TTC549 (cell line): ENCODE results near the gene EXOC7.

Source experiments
- FAIRE-seq: peaks from 2 replicates; lab custom pipeline; 2012; peaks lifted over from hg19 to GRCh38; lab: Jason Lieb, UNC

The EXOC7 gene

GRCh38 chr17:76103274-76104139 lies at the start of gene EXOC7:
Gene EXOC7, minus strand, starts transcription at chr17:76103787. Its CDS starts 95 bp downstream, at chr17:76103692.
- FAIRE-seq: no peak

- FAIRE-seq: no peak
These were observed 49.6 kb upstream of the EXOC7 start for GRCh38 chr17:76153202-76153601.

- FAIRE-seq: no peak
These were observed 49.0 kb upstream of the EXOC7 start for GRCh38 chr17:76152591-76152990.

- no peak for FAIRE-seq
These were observed 48.4 kb upstream of the EXOC7 start for GRCh38 chr17:76151896-76152454.

GRCh38 chr17:76150712-76151622 lies 47.4 kb upstream of the EXOC7 start:
- FAIRE-seq: no peak

GRCh38 chr17:76149214-76149613 lies 45.6 kb upstream of the EXOC7 start:
- FAIRE-seq: no peak

GRCh38 chr17:76148015-76148326 lies 44.4 kb upstream of the EXOC7 start:
- FAIRE-seq: no peak

- FAIRE-seq: no peak
These were observed 43.8 kb upstream of the EXOC7 start for GRCh38 chr17:76147211-76148014.

GRCh38 chr17:76146053-76146851 lies 42.7 kb upstream of the EXOC7 start:
- no peak for FAIRE-seq

- FAIRE-seq: no peak
These were observed 41.9 kb upstream of the EXOC7 start for GRCh38 chr17:76145231-76146052.

GRCh38 chr17:76142585-76143041 lies 39.0 kb upstream of the EXOC7 start:
- no peak for FAIRE-seq

- no peak for FAIRE-seq
These were observed 38.5 kb upstream of the EXOC7 start for GRCh38 chr17:76142039-76142584.

GRCh38 chr17:76141212-76142038 lies 37.8 kb upstream of the EXOC7 start, which contains the start of gene FOXJ1:
Gene FOXJ1, minus strand, starts transcription at chr17:76141245. Its CDS starts 850 bp downstream, at chr17:76140395.
- FAIRE-seq: no peak

GRCh38 chr17:76140661-76141211 lies 37.1 kb upstream of the EXOC7 start:
- FAIRE-seq: no peak

GRCh38 chr17:76139801-76140660 lies 36.4 kb upstream of the EXOC7 start:
- no peak for FAIRE-seq

- no peak for FAIRE-seq
These were observed 35.5 kb upstream of the EXOC7 start for GRCh38 chr17:76138896-76139752.
